Activated CD4-positive, alpha-beta T cell treated with anti-CD3 and anti-CD28 coated beads, Interleukin-2, amount 50 U/mL, for 24 hours (primary cell): ENCODE measurements around the gene DOK3.
"Not testable (repeated sequence)": the region's sequence is repeated elsewhere in the genome, so short reads cannot be mapped to it uniquely, and the experiment has no call there.

Source experiments
- DNase-seq, 2 donors: peaks; one replicate each; pipeline ENCODE4 v3.0.0-alpha.2; 2020; ENCODE audit warnings: low read depth in 1 of 2, low spot score in 1 of 2

Gene DOK3

DNA sequence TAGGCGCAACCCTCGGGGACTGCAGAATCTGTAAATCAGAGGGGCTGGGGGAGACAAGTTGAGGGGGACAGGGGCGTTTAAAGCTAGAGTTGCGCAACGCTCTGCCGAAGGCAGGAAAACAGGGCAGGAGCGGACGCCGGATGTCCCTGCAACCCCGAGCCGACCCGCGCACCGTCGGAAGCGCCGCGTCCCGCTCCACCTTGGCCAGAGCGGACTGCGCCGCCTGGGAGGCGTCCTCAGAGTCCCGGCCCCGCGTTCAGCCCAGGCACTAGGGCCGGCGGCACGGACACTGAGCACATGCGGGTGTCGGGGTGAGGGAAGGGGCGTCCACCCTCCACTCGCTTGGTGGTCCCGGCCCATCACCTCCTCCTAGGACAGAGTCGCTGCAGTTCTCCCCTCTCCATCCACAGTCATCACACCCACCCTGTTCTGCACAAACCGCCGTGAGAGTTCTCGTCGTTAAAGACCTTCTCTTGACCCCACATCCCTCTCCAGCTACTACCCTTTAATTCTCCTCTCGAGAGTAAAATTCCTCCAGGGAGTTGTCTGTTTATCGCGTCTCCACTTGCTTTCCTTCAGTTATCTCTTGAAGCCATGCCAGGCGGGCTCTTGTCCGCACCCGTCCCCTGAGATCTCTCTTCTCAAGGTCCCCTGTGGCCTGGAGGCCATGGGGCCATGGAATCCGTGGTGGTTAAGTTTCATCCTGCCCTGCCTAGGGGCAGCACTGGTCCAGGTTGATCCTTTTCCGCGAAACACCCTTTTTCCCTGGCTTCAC, 11.4 kb downstream of the DOK3 start:
- no peak for DNase-seq

- peak; percentile 88 to 90 for DNase-seq
Measured at GRCh38 chr5:177497292-177498012, 12.2 kb downstream of the DOK3 start, which contains the start of gene PDLIM7. PDLIM7 (minus strand) TSS chr5:177497604; CDS start chr5:177496512, 1,092 bp downstream.

DNA sequence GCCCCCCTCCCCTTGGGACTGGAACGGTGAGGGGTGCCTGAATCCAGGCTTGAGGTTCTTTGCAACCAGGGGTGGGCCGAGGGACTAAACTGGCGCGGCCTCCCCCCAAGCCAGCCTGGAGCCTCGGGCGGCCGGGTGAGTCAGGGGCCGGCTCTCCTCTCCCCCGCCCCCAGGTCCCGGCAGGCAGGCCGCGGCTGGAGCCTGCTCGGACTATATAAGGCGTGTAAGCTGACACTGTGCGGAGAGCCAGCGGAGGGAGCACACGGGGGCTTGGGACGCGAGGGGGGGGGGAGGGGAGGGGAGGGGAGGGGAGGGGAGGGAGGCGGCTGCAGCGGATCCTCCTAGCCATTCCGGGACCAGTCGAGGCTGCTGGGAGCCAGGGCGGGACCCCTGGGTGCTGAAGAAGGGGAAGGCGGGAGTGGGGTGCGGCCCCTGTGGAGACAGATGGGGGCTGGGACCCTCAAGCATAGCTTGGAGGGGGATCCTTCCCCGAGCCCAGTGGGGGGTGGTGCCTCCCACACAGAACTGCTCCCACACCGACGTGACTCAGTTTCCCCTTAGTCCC, 12.8 kb downstream of the DOK3 start:
- no peak for DNase-seq

DNA sequence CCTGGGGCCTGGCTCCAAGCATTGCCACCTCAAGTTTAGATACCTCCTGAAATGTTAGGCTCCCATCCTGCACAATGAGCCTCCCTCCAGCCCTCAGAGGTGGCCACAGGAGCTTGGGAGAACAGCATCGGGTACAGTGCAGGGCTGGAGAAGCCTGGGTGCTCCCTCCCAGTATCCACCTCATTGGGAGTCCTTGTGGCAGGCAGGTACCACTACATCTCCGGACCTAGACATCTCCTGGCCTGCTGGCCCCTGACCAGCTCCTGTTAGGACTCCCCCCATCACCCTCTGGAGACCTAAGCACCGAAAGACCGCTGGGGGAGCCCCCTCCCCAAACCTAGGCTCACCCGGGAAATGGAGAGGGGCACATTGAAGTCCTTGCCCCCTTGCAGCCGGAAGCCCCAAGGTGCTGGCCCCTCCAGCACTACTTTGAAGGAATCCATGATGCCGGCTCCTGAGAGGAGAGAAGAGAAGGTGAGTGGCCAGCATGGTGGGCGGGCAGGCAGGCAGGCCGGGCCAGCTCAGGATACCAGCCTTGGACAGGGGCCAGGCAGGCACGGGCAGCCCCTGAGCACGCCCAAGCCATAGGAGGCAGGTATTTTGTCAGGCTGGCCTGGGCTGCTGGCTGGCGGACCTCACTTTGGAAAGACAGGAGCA, 13.4 kb downstream of the DOK3 start:
- no peak for DNase-seq

DNA sequence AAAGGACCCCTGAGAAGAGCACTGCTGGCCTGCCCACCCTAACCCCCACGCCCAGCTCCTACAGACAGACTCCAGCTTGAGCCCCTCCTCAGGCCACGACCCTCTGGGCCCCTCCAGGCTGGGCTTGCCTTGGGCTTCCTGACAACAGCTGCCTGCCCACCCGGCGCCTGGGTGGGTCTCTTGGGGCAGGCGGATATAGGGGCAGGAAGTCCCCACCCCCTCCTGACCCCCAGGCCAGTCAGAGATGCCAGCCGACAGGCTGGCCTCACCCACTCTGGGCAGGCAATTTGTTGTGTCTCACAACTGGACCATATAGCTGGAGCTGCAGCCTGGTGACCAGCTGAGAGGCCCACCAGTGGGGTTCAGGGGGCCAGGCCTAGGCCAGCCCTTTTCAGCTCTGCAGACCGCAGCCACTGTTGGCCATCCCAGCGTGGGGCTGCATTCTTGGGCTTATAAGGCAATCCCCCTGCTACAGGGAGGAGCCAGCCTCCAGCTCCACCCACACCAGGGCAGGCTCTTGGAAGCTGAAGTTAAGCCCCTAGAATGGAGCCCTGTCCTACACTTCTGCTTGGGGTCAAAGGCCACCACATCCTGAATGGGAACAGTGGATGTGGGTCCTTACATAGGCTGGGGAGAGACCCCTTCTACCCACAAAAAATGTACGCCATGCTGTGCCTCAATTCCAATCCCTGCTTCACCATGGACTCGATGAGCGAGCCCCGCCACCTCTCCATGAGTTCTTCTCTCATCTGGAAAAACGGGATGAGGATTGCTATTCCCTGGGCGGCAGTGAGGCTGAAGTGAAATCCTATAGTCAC, 14.2 kb downstream of the DOK3 start:
- DNase-seq: no peak

- no peak for DNase-seq
Measured at GRCh38 chr5:177494346-177495195, 15.1 kb downstream of the DOK3 start.

DNA sequence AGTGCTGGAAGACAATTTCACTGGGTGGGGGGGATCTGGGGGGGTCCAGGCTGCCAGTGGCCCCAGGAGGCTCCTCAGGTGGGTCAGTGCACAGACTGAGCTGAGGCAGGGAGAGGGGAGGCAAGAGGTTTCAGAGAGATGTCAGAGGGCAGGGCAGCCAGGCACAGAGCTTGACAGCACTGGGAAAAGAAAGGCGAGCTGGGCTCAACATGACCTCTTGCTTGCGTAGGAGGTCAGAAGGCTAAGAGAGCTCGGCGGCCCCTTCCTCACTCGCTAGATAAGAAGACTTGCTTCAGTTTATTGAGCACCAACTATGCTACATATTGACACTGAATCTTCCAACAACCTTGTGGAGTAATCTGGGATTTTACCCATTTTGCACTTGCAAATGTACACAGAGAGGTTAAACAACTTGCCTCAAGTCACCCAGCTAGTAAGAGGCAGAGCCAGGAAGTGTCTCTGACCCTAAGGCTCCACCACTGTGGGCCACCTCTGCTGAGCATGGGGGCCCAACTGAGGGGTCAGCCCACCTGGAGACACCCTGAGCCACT, 15.8 kb downstream of the DOK3 start:
- DNase-seq: no peak

DNA sequence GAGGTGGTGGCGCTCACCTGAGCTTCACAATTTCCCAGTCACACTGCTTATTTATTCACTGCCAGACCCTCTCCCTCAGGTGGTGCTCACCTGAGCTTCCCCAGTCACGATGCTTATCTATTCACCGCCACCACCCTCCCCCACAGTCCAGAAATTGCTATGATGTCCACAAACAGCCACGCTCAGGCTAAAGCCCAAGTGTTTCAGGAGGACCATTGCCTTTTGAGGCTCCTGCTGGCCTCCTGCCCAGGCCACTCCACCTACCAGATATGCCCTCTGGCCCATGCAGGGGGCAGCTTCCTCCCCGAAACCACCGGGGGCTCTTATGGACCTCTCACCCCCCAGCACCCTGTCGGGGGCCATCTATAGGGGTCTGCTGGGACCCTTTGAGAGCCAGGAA, 16.8 kb downstream of the DOK3 start:
- no peak for DNase-seq

DNA sequence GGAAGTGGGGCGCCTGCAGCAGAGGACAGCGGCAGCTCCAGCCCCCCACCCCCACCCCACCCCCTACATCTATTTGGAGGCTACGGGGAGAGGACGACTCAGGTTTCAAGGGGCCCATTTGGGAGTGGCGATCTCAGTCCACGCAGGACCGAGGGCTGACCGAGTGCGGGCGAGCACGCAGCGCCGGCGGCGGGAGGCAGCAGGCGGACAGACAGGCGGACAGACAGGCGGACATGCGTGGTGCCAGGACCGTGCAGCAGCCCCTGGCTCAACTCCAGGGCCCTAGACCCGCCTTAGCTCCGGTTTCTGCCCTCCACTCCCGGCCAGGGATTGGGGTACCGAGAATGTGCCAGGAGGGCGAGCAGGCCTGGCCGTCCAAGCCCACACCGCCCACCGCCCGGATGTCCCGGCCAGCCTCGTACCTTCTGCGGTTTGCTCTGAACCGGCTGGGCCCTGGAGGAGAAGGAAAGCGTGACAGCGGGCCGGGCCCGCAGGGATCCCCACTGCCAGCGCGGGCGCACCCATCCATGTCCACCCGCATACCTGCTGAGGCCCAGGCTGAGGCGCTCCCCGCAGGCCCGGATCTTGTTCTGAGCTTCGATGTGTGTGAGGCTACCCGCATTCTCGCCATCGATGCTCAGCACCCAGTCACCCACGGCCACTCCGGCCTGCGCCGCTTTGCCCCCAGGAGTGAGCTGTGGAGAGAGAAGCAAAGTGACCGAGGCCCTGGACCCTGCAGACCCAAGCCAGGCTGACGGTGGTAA, 17.5 kb downstream of the DOK3 start:
- no peak for DNase-seq

GRCh38 chr5:177491429-177491945, 18.1 kb downstream of the DOK3 start:
- no peak for DNase-seq

DNA sequence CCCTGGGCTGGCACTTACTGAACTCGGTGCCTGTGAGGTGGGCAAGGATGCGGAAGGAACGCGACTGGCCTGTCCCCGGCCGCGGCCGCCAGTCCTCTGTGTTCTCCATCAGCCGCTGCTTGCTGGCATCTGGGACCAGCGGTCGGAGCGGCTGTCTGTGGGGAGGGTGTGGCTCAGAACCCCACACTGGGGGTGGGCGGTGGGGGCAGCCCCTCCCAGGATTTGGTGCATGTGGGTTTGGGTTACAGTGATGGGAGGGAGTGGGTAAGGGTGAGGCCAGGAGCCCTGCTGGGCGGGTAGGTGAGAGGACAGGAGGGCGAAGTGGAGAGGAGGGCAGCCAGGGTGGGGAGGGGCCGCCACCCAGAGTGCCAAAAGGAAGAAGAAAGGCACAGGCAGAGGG, 18.6 kb downstream of the DOK3 start:
- no peak for DNase-seq

GRCh38 chr5:177490311-177490991, 19.2 kb downstream of the DOK3 start:
- DNase-seq: no peak

- no peak for DNase-seq
Measured at GRCh38 chr5:177489119-177489716, 20.4 kb downstream of the DOK3 start.

GRCh38 chr5:177487975-177488374, 21.7 kb downstream of the DOK3 start:
- no peak for DNase-seq

GRCh38 chr5:177487144-177487543, 22.5 kb downstream of the DOK3 start:
- DNase-seq: no peak

DNA sequence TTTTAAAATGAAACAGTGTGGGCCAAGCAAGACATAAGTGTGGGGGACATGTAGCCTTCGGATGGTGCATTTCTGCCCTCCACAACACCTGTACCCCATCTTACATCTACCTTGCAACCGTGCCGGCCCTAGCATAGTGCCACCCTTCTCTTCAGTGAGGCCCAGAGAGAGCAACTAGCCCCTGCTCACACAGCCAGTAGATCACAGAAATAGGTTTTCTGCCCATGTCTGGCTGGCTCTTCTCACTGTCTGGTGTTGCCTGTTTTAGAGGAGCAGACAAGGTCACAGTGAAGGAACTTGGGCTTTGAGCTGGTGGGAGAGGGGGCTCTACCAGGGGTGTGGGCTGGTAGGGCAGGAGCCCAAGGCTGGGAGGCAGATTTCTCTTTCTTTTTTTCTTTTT, 23.4 kb downstream of the DOK3 start:
- DNase-seq: no peak

DNA sequence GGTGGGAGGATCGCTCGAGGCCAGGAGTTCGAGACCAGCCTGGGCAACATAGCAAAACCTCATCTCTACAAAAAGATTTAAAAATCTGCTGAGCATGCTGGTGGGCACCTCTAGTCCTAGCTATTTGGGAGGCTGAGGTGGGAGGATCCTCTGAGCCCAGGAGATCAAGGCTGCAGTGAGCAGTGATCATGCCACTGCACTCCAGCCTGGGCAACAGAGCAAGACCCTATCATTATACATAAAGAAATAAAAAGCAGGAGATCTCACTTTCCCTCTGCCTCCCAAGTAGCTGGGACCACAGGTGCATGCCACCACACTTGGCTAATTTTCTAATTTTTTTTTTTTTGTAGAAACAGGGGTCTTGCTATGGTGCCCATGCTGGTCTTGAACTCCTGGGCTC, 23.9 kb downstream of the DOK3 start:
- DNase-seq: not testable (repeated sequence)
